Sigmoid colon (tissue), 4 donors: Measurements from ENCODE around the gene KCNJ5.

Source experiments
- EP300 ChIP-seq, 4 donors: sonication (generic); formaldehyde crosslinking; IDR thresholded peaks; one replicate each; pipeline ENCODE4 v1.6.1; 2017; ENCODE audit warnings: antibody characterized with exemption in 4 of 4
- POLR2AphosphoS5 ChIP-seq, 4 donors: sonication (generic); formaldehyde crosslinking; IDR thresholded peaks; one replicate each; pipeline ENCODE4 v1.6.1; 2017; ENCODE audit warnings: antibody characterized with exemption in 4 of 4
- TF ChIP-seq, protein P1 (sequence below), 4 experiments: fragments of 450-650 bp in 3 of 4; fragments of 200-600 bp in 1 of 4; IDR thresholded peaks; one replicate each; pipeline ENCODE4 v1.5.1; 2016 to 2019; ENCODE audit warnings: antibody characterized with exemption in 4 of 4, mild to moderate bottlenecking in 3 of 4, moderate library complexity in 2 of 4

DNA sequence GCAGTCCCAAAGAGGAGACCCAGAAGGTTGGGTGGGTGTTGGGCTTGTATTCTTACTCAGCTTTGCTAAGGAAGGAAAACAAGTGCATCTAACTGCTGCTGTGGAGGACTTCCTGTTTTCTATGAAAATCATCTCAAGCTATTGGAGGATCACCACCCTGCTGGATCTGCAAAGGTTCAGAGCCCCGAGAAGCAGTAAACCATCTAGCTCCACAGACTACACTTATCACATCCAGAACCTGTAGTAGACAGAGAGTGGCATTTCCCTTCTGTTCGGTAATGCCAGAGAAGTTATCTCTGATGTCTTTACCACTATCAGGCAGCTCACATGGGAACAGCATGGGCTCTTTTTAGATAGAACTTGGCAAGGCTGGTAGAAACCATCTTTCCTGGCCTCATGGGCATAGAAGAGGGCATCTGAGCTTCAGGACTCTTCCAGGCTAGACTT is 45.8 kb upstream of the KCNJ5 start:
- TF ChIP-seq POLR2AphosphoS5 (IDR thresholded peaks at IDR 0.05) (no peak), EP300 (IDR thresholded peaks at IDR 0.05) (no peak)
- TF ChIP-seq, protein P1, sequence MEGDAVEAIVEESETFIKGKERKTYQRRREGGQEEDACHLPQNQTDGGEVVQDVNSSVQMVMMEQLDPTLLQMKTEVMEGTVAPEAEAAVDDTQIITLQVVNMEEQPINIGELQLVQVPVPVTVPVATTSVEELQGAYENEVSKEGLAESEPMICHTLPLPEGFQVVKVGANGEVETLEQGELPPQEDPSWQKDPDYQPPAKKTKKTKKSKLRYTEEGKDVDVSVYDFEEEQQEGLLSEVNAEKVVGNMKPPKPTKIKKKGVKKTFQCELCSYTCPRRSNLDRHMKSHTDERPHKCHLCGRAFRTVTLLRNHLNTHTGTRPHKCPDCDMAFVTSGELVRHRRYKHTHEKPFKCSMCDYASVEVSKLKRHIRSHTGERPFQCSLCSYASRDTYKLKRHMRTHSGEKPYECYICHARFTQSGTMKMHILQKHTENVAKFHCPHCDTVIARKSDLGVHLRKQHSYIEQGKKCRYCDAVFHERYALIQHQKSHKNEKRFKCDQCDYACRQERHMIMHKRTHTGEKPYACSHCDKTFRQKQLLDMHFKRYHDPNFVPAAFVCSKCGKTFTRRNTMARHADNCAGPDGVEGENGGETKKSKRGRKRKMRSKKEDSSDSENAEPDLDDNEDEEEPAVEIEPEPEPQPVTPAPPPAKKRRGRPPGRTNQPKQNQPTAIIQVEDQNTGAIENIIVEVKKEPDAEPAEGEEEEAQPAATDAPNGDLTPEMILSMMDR (IDR thresholded peaks at IDR 0.05) = no peak
